K562 (cell line): ENCODE results near the gene NAIF1. TPM values are rescaled to one million over a fixed set of nuclear protein-coding genes. Genes with fewer than 3 reads are reported as not detected.

Experiments used
- ATAC-seq: fragments of 200-7000 bp; cut with Tn5 transposase; 3 replicates; pipeline ENCODE4 v1.9.1; 2020; ENCODE audit warnings: moderate library complexity
- BruUV-seq: library from RNA; stranded (reverse); fragments of 400-500 nt; replicated peaks from 2 replicates; lab custom pipeline; 2021; lab: Mats Ljungman, UMichigan
- CTCF ChIA-PET: fragments of 300-600 bp; formaldehyde crosslinking; extraction: SDS; loops from one replicate; lab custom pipeline; 2021; ENCODE audit warnings: low intra/inter-chr PET ratio; lab: Yijun Ruan, JAX
- POLR2A ChIA-PET: fragments of 300-600, 350-650 bp; sonication (Branson Sonifier 250); formaldehyde crosslinking; extraction: SDS; loops from one replicate; lab custom pipeline; 2021; ENCODE audit warnings: antibody characterized with exemption, inconsistent platforms; lab: Yijun Ruan, JAX
- DNase-seq, 4 experiments: peaks; one replicate each; pipeline versions ENCODE4 v3.0.0 to v3.0.0-alpha.2; 2011 to 2018; ENCODE audit warnings: low spot score in 3 of 4, mixed read lengths in 3 of 4; ENCODE audit errors: extremely low read depth in 1 of 4
- FAIRE-seq: peaks from 2 replicates; lab custom pipeline; 2011; peaks lifted over from hg19 to GRCh38; lab: Jason Lieb, UNC
- H2AFZ ChIP-seq: 2 replicates; pipeline ENCODE4 v1.6.0; 2011; ENCODE audit warnings: low read depth, low read length, control low read depth, inconsistent platforms
- H3K27ac ChIP-seq: fragments of 200-600 bp; 3 replicates; pipeline ENCODE4 v1.8.0; 2011; ENCODE audit warnings: low read depth, mild to moderate bottlenecking, control low read depth, inconsistent platforms, low read length, moderate library complexity, mixed read lengths; ENCODE audit errors: extremely low read depth
- H3K27me3 ChIP-seq, 2 experiments: fragments of 300-600 bp in 1 of 2; 2 replicates in 1 of 2; 3 replicates in 1 of 2; pipeline versions ENCODE4 v1.6.0 to v1.8.0; 2011; ENCODE audit warnings: inconsistent platforms in 2 of 2, low read length in 2 of 2, mild to moderate bottlenecking in 1 of 2, mixed read lengths in 1 of 2, moderate library complexity in 1 of 2; ENCODE audit not compliant: control insufficient read depth in 2 of 2, insufficient read depth in 2 of 2
- H3K36me3 ChIP-seq: fragments of 300-600 bp; 3 replicates; pipeline ENCODE4 v1.8.0; 2011; ENCODE audit warnings: mild to moderate bottlenecking, low read length, inconsistent platforms; ENCODE audit not compliant: control insufficient read depth, insufficient read depth
- H3K4me1 ChIP-seq, 2 experiments: fragments of 200-600 bp in 1 of 2; replicated peaks in 1 of 2; 2 replicates in 1 of 2; 3 replicates in 1 of 2; pipeline versions ENCODE4 v1.5.1 to v1.8.0; 2011; ENCODE audit warnings: inconsistent platforms in 2 of 2, low read length in 2 of 2, mild to moderate bottlenecking in 1 of 2, mixed read lengths in 1 of 2, moderate library complexity in 1 of 2; ENCODE audit not compliant: control insufficient read depth in 2 of 2, insufficient read depth in 2 of 2
- H3K4me2 ChIP-seq: 2 replicates; pipeline ENCODE4 v1.6.1; 2011; ENCODE audit warnings: low read length, control low read depth, inconsistent platforms, mixed read lengths; ENCODE audit not compliant: insufficient read depth
- H3K4me3 ChIP-seq: fragments of 200-600 bp; sonication (generic), shearing (Covaris generic); 2 replicates; pipeline ENCODE4 v1.5.1; 2016; ENCODE audit warnings: control low read depth, inconsistent platforms
- H3K79me2 ChIP-seq: fragments of 200-600 bp; 3 replicates; pipeline ENCODE4 v1.8.0; 2011; ENCODE audit warnings: low read length, inconsistent platforms; ENCODE audit not compliant: control insufficient read depth, insufficient read depth
- H3K9ac ChIP-seq, 2 experiments: 2 replicates each; pipeline versions ENCODE4 v1.6.0 to v1.6.1; 2011; ENCODE audit warnings: low read depth in 2 of 2, low read length in 2 of 2, control low read depth in 1 of 2, inconsistent platforms in 1 of 2, mild to moderate bottlenecking in 1 of 2, mixed read lengths in 1 of 2; ENCODE audit not compliant: insufficient read depth in 1 of 2
- H3K9me1 ChIP-seq: one replicate; pipeline ENCODE4 v1.6.0; 2011; ENCODE audit warnings: inconsistent platforms, mild to moderate bottlenecking, low read length, moderate library complexity; ENCODE audit not compliant: control insufficient read depth, insufficient read depth
- H3K9me3 ChIP-seq: replicated peaks from 2 replicates; pipeline ENCODE4 v1.5.1; 2011; ENCODE audit warnings: low read depth, low read length, inconsistent platforms; ENCODE audit not compliant: control insufficient read depth, insufficient read depth
- H4K20me1 ChIP-seq: replicated peaks from 2 replicates; pipeline ENCODE4 v1.6.1; 2011; ENCODE audit warnings: low read length, inconsistent platforms, mixed read lengths; ENCODE audit not compliant: control insufficient read depth, insufficient read depth
- BCL6 ChIP-seq: fragments of 250-450 bp; sonication (Bioruptor Pico); IDR thresholded peaks from 2 replicates; pipeline ENCODE4 v1.4.0; 2020
- CBFA2T3 ChIP-seq: fragments of 450-650 bp; IDR thresholded peaks from 2 replicates; pipeline ENCODE4 v1.6.1; 2017
- ZBTB40 ChIP-seq, 2 experiments: fragments of 450-650 bp in 1 of 2; sonication (generic) in 1 of 2; formaldehyde crosslinking in 1 of 2; IDR thresholded peaks; 2 replicates each; pipeline versions ENCODE4 v1.7.1 to v1.9.0; 2016 to 2022; ENCODE audit warnings: inconsistent platforms in 1 of 2, mild to moderate bottlenecking in 1 of 2, missing genetic modification reagents in 1 of 2
- ZNF75A ChIP-seq: fragments of 450-650 bp; formaldehyde crosslinking; IDR thresholded peaks from 2 replicates; pipeline ENCODE4 v1.4.0; 2020; ENCODE audit warnings: mild to moderate bottlenecking
- WGBS: fragments of 100-300 bp; shearing (Covaris generic); methylation state at CpG from one replicate; pipeline ENCODE4 v1.1.6; 2016; ENCODE audit warnings: low coverage, mixed read lengths; ENCODE audit not compliant: insufficient coverage; ENCODE audit errors: missing lambda C conversion rate; 5-methylcytosine and 5-hydroxymethylcytosine counted together
- in situ Hi-C: fragments of 300-500 bp; cut with MboI; formaldehyde crosslinking; loops from 4 replicates; pipeline ENCODE4 v1.15.0; 2018; ENCODE audit warnings: inconsistent platforms, mixed read lengths
- intact Hi-C: fragments of 100-400 bp; cut with micrococcal nuclease; formaldehyde crosslinking; loops from 2 replicates; pipeline ENCODE4 v1.14.2; 2022
- polyA plus RNA-seq, 8 experiments: library from polyadenylated mRNA; depleted of rRNA in 4 of 8; stranded (reverse) in 5 of 8; unstranded in 3 of 8; fragments of >200 nt; fragmentation: Nextera tagmentation in 2 of 8; fragmentation: Illumina TruSeq in 1 of 8; extraction: Ambion mirVana in 2 of 8; extraction: Trizol in 1 of 8; gene quantifications; 2 replicates each; pipeline versions ENCODE4 v1.2.1 to v1.2.3, GENCODE V29; 2011 to 2014; ENCODE audit warnings: inconsistent platforms in 1 of 8, missing spikeins in 1 of 8
- total RNA-seq, 7 experiments: library from RNA; depleted of rRNA in 6 of 7; stranded (reverse); fragments of >200 nt in 6 of 7; fragmentation: Illumina TruSeq in 2 of 7; extraction: Trizol in 2 of 7; gene quantifications; 2 replicates each; pipeline versions ENCODE4 v1.2.1 to v1.2.3, GENCODE V29; 2011 to 2021; ENCODE audit warnings: low replicate concordance in 1 of 7

The NAIF1 gene
- total and polyA plus RNA-seq, 9 of the 15 experiments (the other 6 are each of a cell fraction or from before 2014, with no cell fraction given) = 4.8 to 26.6 (median 17.2) TPM

- no peak overlapping the region for H3K27ac ChIP-seq
- in situ Hi-C loops = no loop called here
These were observed 42.3 kb downstream of the NAIF1 start for GRCh38 chr9:128024761-128025308.

More at GRCh38 chr9:128024761-128025308, 42.3 kb downstream of the NAIF1 start:
- H3K4me3 ChIP-seq = no peak overlapping the region
- ATAC-seq = no peak
- no TSS peak for BruUV-seq
- no peak overlapping the region for H3K9ac ChIP-seq
- DNase-seq = no peak
- FAIRE-seq = no peak
- H2AFZ ChIP-seq = no peak overlapping the region
- H3K79me2 ChIP-seq = no peaks in the 10 kb centered on the region
- TF ChIP-seq ZBTB40 (IDR thresholded peaks at IDR 0.05) (peak; percentile 66), ZBTB40 (CRISPR knock-in tag; IDR thresholded peaks at IDR 0.05) (peak; percentile 68), ZNF75A (CRISPR knock-in tag) (no peak), BCL6 (CRISPR knock-in tag) (no peak), CBFA2T3 (no peak)
- ChIA-PET POLR2A (interaction anchor here (0.6 to 1.2 kb wide), 3 partner anchors 8 to 61 kb away, joined by 3 to 5 read pairs (median 3); partner anchors contain the start of gene NAIF1), CTCF (no interaction called here)
- intact Hi-C loops = no loop called here
- no peaks in the 10 kb centered on the region for H4K20me1 ChIP-seq
- no peaks in the 10 kb centered on the region for H3K9me1 ChIP-seq
- H3K4me1 ChIP-seq = peaks cover 8 to 18% of the 10 kb centered on the region in 2 experiments; a peak in 4 of 5 replicates
- H3K27me3 ChIP-seq = no peaks in the 10 kb centered on the region
- WGBS = 83% methylated on average over 5 of the region's 5 CpGs
- no peaks in the 10 kb centered on the region for H3K36me3 ChIP-seq
- no peaks in the 10 kb centered on the region for H3K9me3 ChIP-seq
- H3K4me2 ChIP-seq = no peak overlapping the region
